HL-60/S4 treated with retinoic acid at 250 ng/mL for 4 days and 3 days (cell line): Measurements from ENCODE around the gene ALKAL2.

Experiments
- in situ Hi-C: fragments of 300-500 bp; cut with MboI; formaldehyde crosslinking; loops from 2 replicates; pipeline ENCODE4 v1.7.0; 2022; ENCODE audit warnings: low sequenced_read_pairs

The ALKAL2 gene

DNA sequence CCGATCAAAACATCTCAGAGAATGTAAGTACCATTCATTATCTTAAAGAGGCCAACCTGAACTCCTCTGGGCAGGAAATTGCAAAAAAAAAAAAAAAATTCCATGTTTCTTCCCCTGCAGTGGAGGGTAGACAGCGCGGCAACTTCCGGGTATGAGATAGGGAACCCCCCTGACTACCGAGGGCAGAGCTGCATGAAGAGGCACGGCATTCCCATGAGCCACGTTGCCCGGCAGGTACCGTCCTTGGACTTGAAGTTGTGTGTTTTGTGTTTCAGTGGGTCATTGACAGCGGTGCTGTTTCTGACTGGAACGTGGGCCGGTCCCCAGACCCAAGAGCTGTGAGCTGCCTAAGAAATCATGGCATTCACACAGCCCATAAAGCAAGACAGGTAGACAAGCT lies 16.0 kb downstream of the ALKAL2 start:
- in situ Hi-C loops = no loop called here

GRCh38 chr2:270861-271260 lies 17.0 kb downstream of the ALKAL2 start:
- in situ Hi-C loops = no loop called here

- in situ Hi-C loops = no loop called here
These were observed 18.4 kb downstream of the ALKAL2 start for GRCh38 chr2:269356-270030.

GRCh38 chr2:268323-268722 lies 19.6 kb downstream of the ALKAL2 start:
- in situ Hi-C loops = no loop called here

DNA sequence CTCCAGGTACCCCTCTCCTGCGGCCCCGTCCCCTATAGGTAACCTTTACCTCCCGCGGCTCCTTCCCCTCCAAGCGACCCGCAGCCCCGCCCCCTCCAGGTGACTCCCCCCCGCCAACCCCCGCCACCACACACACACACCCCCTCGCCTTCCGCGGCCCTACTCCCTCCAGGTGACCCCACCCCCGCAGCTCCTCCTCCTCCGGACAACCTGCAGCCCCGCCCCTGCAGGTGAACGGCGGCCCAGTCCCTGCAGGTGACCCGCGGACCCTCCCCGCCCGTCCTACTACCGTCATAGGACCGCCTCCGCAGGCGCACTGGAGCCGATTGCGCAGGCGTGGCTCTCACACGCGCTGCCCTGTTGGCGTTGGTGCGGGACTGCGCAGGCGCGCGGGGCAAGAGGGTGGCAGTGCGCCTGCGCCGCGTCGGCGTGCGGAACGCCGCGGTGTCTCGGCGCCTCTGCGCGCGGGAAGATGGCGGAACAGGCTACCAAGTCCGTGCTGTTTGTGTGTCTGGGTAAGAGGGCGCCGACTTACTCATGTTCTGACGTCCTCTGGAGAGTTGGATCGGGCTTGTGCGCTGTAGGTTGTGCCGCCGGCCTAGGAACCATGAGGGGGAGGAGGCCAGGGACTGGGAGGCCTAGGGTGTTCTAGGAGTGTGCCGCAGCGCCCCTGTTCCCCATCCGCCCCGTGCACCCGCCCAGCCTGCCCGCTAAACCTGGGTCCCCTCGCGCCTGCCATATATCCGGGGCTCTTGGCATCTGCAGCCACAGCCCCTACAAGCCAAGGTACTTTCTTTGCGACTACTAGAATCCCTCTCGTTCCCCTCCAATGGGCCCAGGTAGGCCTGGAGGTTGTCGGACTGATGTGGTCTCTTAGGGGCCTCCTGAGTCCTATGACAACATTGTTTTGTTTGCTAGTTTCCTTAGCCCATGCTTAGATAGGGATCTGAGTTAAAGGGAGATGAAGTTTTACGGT lies 23.1 kb downstream of the ALKAL2 start, which contains the start of gene ACP1:
Gene ACP1, plus strand, starts transcription at position 455 of the 976 bp plus-strand sequence. Its CDS starts 18 bp downstream, at position 473.
- in situ Hi-C loops = no loop called here

- in situ Hi-C loops = no loop called here
These were observed 24.0 kb downstream of the ALKAL2 start, which contains the start of gene SH3YL1 for GRCh38 chr2:263774-264492. Gene SH3YL1, minus strand, starts transcription at chr2:264032. Its CDS starts 48 bp downstream, at chr2:263984.

GRCh38 chr2:263022-263738 lies 24.7 kb downstream of the ALKAL2 start:
- in situ Hi-C loops = no loop called here

GRCh38 chr2:262117-262516 lies 25.8 kb downstream of the ALKAL2 start:
- in situ Hi-C loops = no loop called here

DNA sequence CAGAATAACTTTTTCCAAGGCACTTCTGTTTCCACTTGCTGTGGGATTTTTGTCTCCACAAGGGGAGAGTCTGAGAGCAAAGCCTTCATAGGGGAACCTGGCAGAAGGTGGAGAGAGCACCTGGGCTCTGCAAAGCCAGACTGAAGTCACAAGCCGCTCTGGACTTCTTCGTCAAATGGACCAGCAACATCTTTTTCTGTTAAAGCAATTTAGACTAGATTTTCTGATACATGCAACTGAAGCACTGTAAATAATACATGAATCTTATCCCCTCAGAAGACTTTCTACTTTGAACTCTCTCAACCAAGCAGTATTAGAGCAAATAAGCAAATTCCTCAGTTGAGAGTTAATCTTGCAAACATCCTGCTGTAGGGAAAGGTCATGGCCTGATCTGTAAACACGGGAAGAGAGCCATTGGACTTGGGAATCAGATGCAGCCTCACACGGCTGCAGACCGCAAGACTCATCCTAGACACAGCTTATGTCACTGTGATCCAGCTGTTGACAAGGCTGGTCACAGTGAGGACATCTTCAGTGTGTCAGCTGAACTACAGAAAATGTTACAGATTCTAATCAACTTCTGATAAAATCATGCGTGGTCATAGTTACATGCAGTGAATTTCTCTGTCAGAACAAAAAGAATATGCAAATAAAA lies 27.3 kb downstream of the ALKAL2 start:
- in situ Hi-C loops = no loop called here

- in situ Hi-C loops = no loop called here
These were observed 28.0 kb downstream of the ALKAL2 start for GRCh38 chr2:259789-260331.

- in situ Hi-C loops = no loop called here
These were observed 29.0 kb downstream of the ALKAL2 start for GRCh38 chr2:258933-259332.

- in situ Hi-C loops = no loop called here
These were observed 30.0 kb downstream of the ALKAL2 start for GRCh38 chr2:257842-258241.

GRCh38 chr2:257429-257828 lies 30.5 kb downstream of the ALKAL2 start:
- in situ Hi-C loops = no loop called here

GRCh38 chr2:256094-256493 lies 31.8 kb downstream of the ALKAL2 start:
- in situ Hi-C loops = no loop called here

DNA sequence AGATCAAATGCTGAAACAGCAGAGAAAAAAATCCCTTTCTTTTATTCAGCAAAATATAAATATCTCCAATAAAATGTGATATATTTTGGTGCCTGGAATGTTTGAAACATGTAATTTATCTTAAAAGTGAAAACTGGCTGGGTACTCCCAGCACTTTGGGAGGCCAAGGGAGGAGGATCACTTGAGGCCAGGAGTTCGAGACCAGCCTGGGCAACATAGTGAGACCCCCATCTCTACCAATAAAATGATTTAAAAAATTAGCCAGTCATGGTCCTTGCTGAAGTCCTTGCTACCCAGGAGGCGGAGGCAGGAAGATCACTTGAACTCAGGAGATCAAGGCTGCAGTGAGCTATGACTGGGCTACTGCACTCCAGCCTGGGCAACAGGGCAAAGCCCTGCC lies 32.7 kb downstream of the ALKAL2 start:
- in situ Hi-C loops = no loop called here

DNA sequence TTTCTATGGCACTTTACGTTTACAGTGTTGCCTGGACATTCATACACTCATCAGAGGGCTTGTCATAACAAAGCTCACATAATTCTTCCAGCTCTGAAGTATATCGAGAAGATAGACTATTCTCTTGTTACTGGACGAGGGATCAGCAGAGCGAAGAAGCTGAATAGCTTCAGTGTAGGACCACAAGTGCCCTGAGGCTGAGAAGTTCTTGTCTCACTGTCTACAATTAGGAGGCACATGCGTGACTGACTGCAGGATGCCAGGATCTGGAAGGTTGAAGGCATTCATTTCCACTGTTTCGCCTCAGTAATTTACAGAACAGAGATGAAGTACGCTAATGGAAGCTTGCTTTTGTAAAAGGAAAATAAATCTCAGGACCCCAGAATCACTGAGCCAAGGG lies 33.6 kb downstream of the ALKAL2 start:
- in situ Hi-C loops = no loop called here

DNA sequence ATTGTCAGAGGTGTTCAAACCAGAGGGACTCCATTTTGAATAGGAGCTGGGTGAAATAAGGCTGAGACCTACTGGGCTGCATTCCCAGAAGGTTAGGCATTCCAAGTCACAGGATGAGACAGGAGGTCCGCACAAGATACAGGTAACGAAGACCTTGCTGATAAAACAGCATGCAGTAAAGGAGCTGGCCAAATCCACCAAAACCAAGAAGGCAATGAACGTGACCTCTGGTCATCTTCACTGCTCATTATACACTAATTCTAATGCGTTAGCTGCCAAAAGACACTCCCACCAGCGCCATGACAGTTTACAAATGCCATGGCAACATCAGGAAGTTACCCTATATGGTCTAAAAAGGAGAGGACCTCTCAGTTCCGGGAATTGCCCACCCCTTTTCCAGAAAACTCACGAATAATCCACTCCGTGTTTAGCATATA lies 34.7 kb downstream of the ALKAL2 start:
- in situ Hi-C loops = no loop called here

GRCh38 chr2:252001-252602 lies 35.8 kb downstream of the ALKAL2 start:
- in situ Hi-C loops = no loop called here

DNA sequence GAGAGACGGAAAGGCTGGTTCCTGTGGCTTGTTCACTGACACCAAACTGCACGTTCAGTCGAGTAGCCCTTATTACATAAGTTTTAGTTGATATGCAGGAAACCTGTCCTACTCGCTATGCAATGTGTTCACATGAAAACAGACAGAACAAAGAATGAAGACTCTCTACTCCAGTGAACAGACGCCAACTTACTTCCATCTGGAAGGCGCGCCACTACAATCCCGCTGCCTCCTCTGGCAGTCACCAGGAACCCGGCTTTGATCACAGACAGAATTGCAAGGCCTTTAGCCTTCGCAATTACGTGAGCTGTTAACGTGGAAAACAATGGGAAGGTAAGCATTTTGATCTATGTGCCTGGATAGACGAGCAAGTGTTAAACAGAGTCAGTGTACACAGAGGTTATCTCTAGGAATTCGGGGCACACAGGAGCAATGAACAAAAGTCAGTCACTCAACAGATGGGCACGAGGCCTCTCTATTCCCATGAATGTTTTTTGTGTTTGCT lies 38.3 kb downstream of the ALKAL2 start:
- in situ Hi-C loops = no loop called here
